Activated T-helper 1 cell treated with anti-CD3 and anti-CD28 coated beads, Interleukin-2, amount 50 U/mL, for 16 hours (primary cell): Measurements from ENCODE around the gene LRIT1.

Source experiments
- DNase-seq, 2 donors: peaks; one replicate each; pipeline ENCODE4 v3.0.0-alpha.2; 2020; ENCODE audit warnings: low read depth in 1 of 2, low spot score in 1 of 2

LRIT1 gene

DNA sequence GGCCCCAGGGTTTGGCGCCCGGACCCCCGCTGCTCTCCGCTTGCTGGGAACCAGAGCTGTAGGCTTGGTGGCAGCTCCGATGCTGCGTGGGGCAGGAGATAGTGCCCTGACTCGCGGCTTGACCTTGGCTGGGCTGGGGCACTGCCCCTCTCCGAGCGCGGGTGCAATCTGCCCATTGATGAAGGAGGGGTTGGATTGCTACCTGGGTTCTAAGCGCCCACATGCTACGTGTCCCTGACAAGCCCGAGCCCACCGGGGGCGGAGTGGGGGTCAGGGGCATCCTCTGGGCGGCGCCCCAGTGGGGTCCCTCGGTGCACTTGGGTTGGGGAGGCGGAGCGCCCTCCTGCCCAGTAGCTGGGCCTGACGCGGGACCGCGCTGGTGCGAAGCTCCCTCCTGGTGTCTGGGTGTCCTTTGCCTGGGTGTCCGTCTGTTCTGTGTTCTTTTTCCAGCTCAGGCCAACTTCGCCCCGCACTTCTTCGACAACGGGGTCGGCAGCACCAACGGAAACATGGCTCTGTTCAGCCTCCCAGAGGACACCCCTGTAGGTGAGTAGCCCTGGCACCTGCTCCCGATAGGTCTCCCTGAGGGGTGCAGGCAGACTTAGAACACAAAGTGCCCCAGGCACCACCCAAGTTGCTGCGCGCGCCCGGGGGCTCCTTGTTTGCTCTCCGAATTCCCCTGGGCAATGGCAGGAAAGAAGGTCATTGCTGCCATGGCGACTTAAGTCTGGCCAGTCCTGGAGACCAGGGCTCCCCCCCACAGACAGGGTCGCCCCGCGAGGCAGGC, 46.1 kb downstream of the LRIT1 start:
- no peak for DNase-seq

DNA sequence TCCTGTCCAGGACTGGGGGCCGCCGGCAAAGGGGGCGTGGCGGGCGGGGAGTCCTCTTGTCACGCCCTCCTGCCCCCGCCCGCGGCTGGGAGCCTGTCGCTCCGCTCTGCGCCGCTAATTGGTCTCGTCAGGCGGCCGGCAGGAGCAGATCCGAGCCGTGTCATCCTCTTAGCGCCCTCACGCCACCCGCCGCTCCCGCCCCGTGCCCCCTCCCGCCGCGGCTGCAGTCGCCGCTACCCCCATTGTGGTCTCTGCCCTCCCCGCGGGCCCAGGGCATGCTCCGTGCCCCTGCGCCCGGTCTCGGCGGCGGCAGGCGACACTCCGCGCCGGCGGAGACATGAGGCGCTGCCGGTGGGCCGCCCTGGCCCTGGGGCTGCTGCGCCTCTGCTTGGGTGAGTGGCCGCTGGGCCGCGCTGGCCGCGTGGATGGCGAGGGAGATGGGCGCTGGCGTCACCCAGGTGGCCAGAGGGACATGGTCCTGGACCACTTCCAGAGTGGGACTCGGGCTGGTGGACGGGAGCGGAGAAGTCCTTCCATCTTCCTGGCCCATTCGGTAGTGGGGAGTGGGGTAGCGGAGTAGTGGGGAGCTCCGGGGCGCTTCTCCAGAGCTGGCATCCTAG, 46.8 kb downstream of the LRIT1 start, which contains the start of gene CDHR1:
CDHR1 (plus strand) TSS at position 114 of the 620 bp plus-strand sequence; CDS start at position 338, 224 bp downstream.
- no peak for DNase-seq

DNA sequence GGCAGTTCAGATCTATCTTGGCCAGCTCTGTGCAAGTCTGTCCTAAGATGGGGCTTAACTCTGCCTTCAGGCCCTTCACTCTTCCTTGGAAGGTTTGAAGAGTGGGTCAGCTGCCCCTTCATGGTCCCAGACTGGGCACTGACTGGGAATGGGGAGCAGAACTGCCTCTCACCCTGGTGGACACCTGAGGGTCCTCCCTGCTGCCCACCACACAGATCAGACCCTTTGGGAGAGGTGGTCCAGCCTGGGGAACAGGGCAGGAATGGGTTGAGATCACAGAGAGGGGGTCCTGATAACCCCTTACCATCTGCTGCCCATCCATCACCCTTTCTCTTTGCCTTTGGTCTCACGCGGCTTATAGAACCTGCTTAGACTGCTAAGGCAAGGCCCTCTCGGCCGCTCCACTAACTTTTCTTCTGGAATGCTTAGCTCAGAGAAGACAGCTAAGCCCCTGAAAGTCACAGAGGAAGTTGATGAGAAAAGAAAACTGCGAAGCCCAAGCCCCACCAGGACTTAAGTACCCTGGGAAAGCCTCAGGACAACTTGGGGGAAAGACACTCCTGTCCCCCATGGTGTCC, 47.4 kb downstream of the LRIT1 start:
- no peak for DNase-seq

DNA sequence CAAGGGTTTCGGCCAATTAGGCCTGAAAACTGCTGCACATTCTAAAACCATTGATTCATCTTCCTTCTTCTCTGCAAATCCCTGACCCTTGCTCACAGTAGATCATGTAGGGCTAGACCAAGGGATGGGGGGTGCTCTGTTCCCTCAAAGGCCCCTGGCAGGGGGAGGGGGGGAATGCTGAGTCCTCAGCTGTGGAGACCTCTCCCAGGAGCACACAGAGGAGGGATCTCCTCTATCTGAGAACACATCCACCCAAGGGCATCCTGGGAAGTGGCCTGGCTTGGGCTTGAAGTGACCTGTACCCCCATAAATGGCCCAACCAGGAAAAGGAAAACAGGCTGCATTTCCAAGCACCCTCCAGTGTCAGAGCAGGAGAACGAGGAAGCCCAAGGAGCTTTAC, 48.0 kb downstream of the LRIT1 start:
- DNase-seq = no peak

DNA sequence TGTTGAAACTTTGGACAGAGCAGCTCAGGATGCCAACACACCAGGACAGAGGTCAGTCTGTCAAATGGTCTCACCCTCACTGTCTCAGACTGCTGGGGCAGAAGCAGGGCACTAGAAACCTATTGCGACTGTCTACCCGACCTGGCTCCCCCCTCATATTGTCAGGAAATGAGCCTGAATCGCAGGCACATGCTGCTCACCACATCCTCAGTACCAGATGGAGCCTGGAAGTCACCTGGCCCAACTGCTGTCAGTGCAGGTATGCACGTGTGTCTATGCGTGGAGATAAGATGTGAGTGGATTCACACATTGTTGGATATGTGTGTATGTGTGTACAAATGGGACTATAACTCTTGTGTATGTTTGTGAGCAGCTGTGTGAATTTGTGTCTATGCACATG, 50.2 kb downstream of the LRIT1 start:
- no peak for DNase-seq

DNA sequence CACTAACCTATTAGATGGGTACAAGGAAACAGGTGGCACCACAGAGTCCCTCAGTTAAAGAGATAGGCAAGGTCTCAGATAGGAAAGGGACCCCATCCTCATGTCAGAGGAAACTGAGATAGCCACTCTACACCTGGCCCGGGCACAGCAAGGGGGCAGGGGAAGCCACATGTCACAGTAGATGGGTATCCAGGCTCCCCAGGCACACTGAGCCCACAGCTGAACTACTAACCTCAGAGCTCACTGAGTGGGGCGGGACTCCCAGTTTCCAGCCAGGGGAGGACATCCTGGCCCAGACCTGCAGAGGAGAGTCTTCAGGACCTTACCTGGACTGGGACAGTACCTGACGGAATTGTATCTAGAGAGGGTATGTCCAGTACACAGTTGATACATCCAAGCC, 50.7 kb downstream of the LRIT1 start:
- DNase-seq = no peak

DNA sequence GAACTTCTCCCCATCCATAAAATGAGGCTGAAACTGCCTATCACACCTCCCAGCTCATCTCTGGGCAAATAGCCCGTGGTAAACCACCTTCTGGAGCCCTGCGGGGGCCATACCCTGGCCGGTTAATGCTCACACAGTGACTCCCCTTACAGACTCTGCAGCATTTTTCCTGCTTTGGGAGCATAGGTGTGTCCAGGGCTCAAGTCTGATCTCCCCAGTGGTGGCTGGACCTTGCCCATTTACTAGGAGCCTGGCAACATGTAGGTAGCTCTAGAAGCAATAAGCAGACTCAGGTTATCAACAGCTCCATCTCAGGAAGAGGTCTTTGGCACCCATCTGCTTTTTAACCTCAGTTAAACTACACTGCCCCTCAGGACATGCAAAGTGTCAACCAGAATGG, 52.5 kb downstream of the LRIT1 start:
- DNase-seq = no peak

DNA sequence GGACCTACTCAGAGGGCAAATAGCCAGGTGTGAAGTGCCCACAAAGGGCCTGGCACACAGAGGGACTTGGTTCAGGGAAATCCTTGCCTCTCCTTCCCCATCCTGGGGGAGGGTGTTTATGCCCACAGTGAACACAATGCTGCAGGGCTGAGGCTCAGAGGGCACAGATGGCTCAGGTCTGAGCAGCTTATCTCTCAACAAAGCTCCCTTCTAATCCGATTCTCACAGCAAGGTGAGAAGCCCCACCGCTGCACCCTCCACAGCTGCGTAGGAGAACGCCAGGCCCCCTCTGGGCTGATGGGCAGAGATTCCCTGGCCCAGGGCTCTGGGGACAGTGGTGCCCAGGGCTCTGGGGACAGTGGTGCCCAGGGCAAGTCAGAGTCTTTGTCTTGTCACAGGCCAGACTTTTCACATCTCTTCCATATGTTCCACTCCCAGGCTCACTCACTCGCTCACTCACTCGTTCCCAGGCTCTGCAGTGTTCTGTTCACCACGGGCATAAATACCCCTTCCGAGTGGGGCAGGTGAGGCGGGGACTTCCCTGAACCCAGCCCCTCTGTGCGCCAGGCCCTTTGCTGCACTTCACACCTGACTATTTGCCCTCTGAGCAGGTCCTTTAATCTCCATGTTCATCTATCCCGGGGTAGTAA, 55.7 kb downstream of the LRIT1 start:
- no peak for DNase-seq

DNA sequence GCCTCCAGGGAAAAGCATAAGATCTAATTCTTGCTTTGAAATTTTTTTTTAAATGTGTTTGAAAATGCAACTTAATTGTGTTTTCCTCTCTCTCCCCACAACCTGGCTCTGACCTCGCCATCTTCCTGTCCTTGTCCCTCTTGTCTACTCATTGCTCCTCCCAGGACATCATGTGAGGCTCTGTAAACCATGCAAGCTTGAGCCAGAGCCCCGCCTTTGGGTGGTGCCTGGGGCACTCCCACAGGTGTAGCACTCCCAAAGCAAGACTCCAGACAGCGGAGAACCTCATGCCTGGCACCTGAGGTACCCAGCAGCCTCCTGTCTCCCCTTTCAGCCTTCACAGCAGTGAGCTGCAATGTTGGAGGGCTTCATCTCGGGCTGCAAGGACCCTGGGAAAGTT, 56.8 kb downstream of the LRIT1 start:
- DNase-seq = no peak

DNA sequence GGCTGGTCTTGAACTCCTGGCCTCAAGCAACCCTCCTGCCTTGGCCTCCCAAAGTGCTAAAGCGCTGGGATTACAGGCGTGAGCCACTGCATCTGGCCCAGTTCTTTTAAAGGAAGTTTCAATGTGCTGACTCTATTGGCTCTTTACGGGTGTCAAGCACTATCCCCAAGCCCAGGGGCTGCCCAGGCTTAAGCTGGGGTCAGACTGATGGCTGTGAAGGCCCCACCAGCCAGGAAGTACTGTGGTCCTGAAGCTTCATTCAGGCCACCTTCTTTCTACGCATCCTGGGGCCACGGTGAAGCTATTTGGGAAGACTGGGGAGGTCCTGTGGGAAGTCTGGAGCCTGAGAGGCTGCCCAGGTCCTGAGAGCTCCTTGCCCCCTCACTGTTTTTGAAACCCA, 59.7 kb downstream of the LRIT1 start:
- DNase-seq = no peak
